SK-N-MC (cell line): ENCODE results near the gene GALNTL6.

ENCODE experiments used
- DNase-seq: peaks from one replicate; pipeline ENCODE4 v3.0.0-alpha.2; 2011; ENCODE audit warnings: low read depth, low spot score
- H3K27ac ChIP-seq: fragments of 200-600 bp; sonication (generic); 2 replicates; pipeline ENCODE4 v1.5.1; 2016; ENCODE audit warnings: mixed run types
- H3K36me3 ChIP-seq: fragments of 200-600 bp; sonication (generic); 2 replicates; pipeline ENCODE4 v1.6.1; 2017; ENCODE audit warnings: antibody characterized with exemption, low read length, mixed read lengths; ENCODE audit not compliant: insufficient read depth
- H3K4me3 ChIP-seq: fragments of 200-600 bp; sonication (generic); 2 replicates; pipeline ENCODE4 v1.5.1; 2016
- H3K9ac ChIP-seq: fragments of 200-600 bp; sonication (generic); 2 replicates; pipeline ENCODE4 v1.8.0; 2017; ENCODE audit warnings: mixed run types, mixed read lengths; ENCODE audit not compliant: insufficient read length
- H3K9me3 ChIP-seq: fragments of 200-600 bp; sonication (generic); 2 replicates; pipeline ENCODE4 v1.6.1; 2017; ENCODE audit warnings: low read depth, mild to moderate bottlenecking, antibody characterized with exemption, low read length, moderate library complexity, mixed read lengths
- EZH2 ChIP-seq: fragments of 200-600 bp; sonication (generic); IDR thresholded peaks from one replicate; pipeline ENCODE4 v1.6.1; 2017; ENCODE audit warnings: antibody characterized with exemption
- FOXP2 ChIP-seq: optimal IDR thresholded peaks from 2 replicates; pipeline ENCODE3; 2011; ENCODE audit warnings: mild to moderate bottlenecking, moderate library complexity; ENCODE audit not compliant: insufficient read depth; ENCODE audit errors: extremely low read length, control extremely low read depth
- POLR2AphosphoS5 ChIP-seq: IDR thresholded peaks from 2 replicates; pipeline ENCODE4 v1.6.1; 2012; ENCODE audit warnings: mild to moderate bottlenecking, low read depth, low read length, borderline replicate concordance

Gene GALNTL6

DNA sequence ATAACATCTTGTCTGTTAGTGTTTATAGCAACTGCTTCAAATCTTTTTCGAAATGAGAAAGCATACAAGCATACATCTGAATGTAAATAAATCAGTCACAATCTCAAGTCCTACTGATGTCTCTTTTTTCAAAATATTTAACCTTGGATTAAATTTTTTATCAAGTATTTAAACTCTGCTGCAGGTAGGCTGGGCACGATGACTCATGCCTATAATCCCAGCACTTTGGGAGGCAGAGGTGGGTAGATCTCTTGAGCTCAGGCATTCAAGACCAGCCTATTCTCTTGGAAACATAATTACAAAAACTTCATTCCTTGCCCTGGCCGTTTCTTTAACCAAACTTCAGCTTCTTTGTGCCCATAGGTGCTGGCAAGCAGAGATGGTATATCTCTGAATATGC lies 815.1 kb downstream of the GALNTL6 start:
- H3K9ac ChIP-seq, result no peak overlapping the region
- no peaks in the 10 kb centered on the region for H3K9me3 ChIP-seq
- no peak for DNase-seq
- H3K36me3 ChIP-seq, result no peaks in the 10 kb centered on the region
- TF ChIP-seq POLR2AphosphoS5 (no peak), EZH2 (no peak), FOXP2 (no peak)
- no peak overlapping the region for H3K27ac ChIP-seq
- H3K4me3 ChIP-seq, result no peak overlapping the region

DNA sequence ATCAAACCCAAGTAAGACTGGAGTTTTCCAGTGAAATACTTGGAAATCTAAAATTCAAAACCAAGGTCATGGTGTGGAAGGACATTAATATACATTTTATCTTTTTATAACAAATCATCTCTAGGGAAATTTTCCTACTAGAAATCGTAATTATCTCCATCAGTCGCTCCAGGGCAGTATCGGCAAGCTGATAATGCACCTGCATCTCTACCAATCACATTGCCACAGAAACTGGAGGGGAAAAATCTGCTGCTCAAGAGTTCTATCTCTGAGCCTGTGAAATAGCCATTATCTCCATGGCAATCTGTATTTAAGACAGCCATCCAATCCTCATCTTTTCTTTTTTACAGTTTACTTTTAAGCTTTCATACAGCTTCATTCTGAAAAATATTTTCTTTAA lies 817.1 kb downstream of the GALNTL6 start:
- H3K4me3 ChIP-seq, result no peak overlapping the region
- no peak overlapping the region for H3K27ac ChIP-seq
- TF ChIP-seq FOXP2 (no peak), EZH2 (no peak), POLR2AphosphoS5 (no peak)
- H3K9ac ChIP-seq, result no peak overlapping the region
- H3K36me3 ChIP-seq, result no peaks in the 10 kb centered on the region
- DNase-seq, result no peak
- no peaks in the 10 kb centered on the region for H3K9me3 ChIP-seq

DNA sequence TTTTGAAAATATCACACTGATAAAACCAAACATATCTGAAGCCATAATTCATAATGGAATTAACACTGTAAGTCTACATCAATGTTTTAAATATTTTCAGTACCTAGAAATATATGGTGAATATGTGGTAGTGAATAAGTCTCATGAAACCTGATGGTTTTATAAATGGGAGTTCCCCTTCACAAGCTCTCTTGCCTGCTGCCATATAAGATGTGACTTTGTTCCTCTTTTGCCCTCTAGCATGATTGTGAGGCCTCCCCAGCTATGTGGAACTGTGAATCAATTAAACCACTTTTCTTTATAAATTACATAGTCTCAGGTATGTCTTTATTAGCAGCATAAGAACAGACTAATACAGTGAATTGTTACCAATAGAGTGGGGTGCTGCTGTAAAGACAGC lies 818.6 kb downstream of the GALNTL6 start:
- H3K9me3 ChIP-seq, result no peaks in the 10 kb centered on the region
- no peak for DNase-seq
- TF ChIP-seq FOXP2 (no peak), EZH2 (no peak), POLR2AphosphoS5 (no peak)
- H3K9ac ChIP-seq, result no peak overlapping the region
- H3K27ac ChIP-seq, result no peak overlapping the region
- no peaks in the 10 kb centered on the region for H3K36me3 ChIP-seq
- no peak overlapping the region for H3K4me3 ChIP-seq

DNA sequence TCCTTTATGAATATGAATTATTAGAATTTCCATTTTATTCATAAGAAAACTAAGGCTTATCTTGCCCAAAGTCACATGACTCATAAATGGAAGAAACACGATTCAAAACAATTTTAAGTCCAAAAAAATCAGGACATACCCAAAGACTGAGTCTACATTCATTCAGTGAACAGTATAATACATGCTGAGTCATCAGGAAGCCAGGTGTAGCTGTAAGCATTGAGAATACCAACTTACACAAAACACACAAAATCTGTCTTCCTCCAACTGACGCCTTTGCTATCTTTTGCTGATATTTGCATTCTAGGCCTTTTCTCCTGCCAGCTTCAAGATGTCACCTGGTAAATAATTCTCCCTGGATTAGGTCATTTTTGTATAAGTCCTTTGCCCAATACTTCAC lies 835.3 kb downstream of the GALNTL6 start:
- Histone ChIP-seq H3K9me3 (no peaks in the 10 kb centered on the region), H3K36me3 (no peaks in the 10 kb centered on the region), H3K27ac (no peak overlapping the region), H3K4me3 (no peak overlapping the region), H3K9ac (no peak overlapping the region)
- TF ChIP-seq FOXP2 (no peak), EZH2 (no peak), POLR2AphosphoS5 (no peak)
- DNase-seq, result no peak

DNA sequence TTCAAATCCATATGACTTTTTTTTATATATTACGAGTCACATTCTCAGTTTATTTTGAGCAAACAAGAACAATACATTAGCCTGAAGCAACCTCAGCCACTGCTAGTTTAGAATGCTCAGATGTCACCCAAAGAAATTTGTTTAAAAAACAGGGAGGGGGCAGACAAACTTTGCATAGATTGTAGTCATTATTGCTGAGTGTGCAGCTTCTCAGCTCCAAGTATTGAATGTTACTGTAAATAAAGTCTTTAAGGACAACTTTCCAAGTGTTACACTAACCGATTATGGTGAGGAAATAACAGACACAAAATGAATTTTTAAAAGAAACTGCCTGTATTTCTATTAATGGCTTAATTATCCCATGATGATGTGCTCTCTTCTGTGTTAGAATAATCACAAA lies 835.9 kb downstream of the GALNTL6 start:
- no peak for TF ChIP-seq POLR2AphosphoS5
- no peak for TF ChIP-seq FOXP2
- TF ChIP-seq EZH2, result no peak
- Histone ChIP-seq H3K9me3 (no peaks in the 10 kb centered on the region), H3K27ac (no peak overlapping the region), H3K9ac (no peak overlapping the region), H3K4me3 (no peak overlapping the region), H3K36me3 (no peaks in the 10 kb centered on the region)
- DNase-seq, result no peak

DNA sequence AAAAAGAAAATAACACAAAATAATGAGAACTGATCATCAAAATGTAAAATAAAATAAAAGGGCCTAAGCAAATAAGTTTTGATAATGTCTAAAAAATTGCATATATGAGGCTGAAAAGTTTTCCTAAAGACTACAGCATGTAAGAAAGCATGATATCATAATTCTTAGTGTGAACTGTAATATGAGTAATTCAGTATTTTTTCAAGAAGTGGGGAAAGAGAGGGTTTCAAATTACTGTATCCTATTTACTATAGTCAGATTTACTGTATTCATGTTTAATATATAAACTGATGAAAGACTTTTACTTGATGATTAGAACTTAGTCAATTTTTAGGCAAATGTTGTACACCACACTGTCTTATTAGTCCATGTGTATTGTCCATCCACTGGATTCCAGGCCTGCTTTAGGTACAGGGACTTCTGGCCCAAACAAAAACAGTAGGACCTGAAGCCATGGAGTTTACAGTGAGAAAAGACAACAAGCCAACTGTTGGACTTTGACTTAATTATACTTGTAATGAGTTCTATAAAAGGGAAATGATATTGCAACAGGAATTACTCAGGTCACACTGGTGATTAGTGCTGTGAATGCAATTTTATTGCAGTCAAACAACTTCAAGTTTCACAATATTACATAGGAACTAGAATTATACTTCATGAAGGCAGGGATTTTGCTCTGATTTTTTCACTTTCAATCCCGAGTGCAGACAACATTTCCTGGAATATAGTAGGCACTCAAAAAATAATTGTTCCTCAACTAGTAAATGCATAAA lies 837.7 kb downstream of the GALNTL6 start:
- Histone ChIP-seq H3K36me3 (no peaks in the 10 kb centered on the region), H3K9ac (no peak overlapping the region), H3K9me3 (no peaks in the 10 kb centered on the region), H3K4me3 (no peak overlapping the region), H3K27ac (peak overlapping the region; percentile 60; the same call in 1 of the 2 replicates)
- DNase-seq, result no peak
- TF ChIP-seq FOXP2, result no peak
- no peak for TF ChIP-seq POLR2AphosphoS5
- TF ChIP-seq EZH2, result no peak

DNA sequence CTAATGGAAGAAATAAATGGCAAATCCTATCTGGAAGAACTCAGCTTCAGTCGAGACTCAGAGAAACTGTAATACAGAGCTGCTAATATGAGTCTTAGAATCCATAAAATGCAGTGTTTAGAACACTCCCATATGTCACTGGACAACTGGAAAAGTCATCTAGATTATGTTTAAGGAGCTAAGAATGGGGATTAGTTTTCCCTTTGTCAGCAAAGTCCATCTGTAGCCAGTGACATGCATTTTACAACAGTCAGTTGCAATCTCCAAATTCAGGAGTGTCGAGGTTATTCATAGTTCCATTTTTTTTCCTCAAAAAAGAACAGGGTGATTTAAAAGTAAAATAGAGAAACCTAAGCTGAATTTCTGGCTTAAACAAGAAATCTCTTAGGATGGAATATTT lies 838.8 kb downstream of the GALNTL6 start:
- DNase-seq, result no peak
- no peaks in the 10 kb centered on the region for H3K36me3 ChIP-seq
- no peak overlapping the region for H3K9ac ChIP-seq
- TF ChIP-seq EZH2 (no peak), POLR2AphosphoS5 (no peak), FOXP2 (no peak)
- no peak overlapping the region for H3K4me3 ChIP-seq
- peak overlapping the region; percentile 60; the same call in 1 of the 2 replicates for H3K27ac ChIP-seq
- H3K9me3 ChIP-seq, result no peaks in the 10 kb centered on the region

DNA sequence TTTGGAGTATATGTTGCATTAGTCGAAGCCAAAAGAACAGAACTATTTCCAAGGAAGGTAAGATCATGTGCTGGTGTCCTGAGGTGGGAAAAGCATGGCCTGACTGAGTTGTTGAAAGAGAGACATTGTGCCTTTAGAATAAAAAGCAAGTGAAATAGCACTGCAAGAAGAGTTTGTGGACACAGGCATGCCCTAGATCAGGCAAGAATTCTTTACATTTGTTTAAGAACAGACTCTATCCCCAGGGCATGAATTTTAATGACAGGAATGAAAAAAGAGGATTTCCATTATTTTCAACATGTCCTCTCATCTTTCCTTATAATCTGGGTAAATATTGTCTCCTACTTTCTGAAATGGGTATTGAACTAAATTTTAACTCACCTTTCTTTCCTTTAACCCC lies 839.2 kb downstream of the GALNTL6 start:
- H3K4me3 ChIP-seq, result no peak overlapping the region
- peak; percentile 56 for DNase-seq
- peak overlapping the region; percentile 60 for H3K27ac ChIP-seq
- TF ChIP-seq EZH2, result no peak
- no peak for TF ChIP-seq FOXP2
- no peak for TF ChIP-seq POLR2AphosphoS5
- H3K9ac ChIP-seq, result no peak overlapping the region
- H3K9me3 ChIP-seq, result no peaks in the 10 kb centered on the region
- no peaks in the 10 kb centered on the region for H3K36me3 ChIP-seq

DNA sequence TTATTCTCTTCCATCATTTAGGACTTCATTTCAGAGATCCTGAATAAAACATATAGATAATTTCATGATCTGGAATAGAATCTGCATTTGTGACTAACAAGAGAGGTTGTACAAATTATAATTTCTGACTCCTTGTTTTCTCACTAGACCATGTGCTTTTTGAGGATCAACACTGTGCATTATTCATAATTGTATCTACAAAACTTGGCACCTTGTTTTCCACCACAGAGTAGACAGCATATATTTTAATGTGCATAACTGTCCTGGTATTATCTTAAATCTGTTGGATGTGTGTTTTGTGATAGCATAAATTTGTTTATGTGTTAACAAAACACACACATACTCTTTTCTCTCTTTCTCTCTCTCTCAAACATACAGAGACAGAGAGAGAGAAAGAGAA lies 840.5 kb downstream of the GALNTL6 start:
- no peak overlapping the region for H3K9ac ChIP-seq
- DNase-seq, result no peak
- no peak overlapping the region for H3K27ac ChIP-seq
- no peaks in the 10 kb centered on the region for H3K36me3 ChIP-seq
- TF ChIP-seq POLR2AphosphoS5 (no peak), EZH2 (no peak), FOXP2 (no peak)
- H3K4me3 ChIP-seq, result no peak overlapping the region
- H3K9me3 ChIP-seq, result no peaks in the 10 kb centered on the region
